T follicular helper cell (primary cell): ENCODE data around the gene GSTCD.

Experiments
- DNase-seq: peaks from one replicate; pipeline ENCODE4 v3.0.0-alpha.2; 2020; ENCODE audit warnings: low read depth

Gene GSTCD

DNA sequence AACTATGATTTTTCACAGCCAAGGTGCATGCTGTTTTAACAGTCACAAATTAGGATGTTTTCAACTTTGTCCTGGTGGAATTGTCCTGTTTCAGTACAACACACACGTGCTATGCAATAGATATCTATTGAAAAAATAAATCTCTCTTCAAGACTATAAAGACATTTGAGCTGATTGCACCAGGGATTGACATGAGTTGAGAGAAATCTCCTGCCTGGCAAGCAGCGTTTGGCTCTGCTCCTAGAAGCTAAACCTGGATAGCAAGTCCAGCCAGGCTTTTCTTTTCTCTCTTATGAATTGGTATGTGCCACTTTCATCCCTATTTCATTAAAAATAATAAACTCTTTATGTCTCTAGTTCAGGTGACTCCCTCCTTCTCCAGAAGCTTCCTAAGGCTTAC, 170.1 kb downstream of the GSTCD start:
- no peak for DNase-seq

DNA sequence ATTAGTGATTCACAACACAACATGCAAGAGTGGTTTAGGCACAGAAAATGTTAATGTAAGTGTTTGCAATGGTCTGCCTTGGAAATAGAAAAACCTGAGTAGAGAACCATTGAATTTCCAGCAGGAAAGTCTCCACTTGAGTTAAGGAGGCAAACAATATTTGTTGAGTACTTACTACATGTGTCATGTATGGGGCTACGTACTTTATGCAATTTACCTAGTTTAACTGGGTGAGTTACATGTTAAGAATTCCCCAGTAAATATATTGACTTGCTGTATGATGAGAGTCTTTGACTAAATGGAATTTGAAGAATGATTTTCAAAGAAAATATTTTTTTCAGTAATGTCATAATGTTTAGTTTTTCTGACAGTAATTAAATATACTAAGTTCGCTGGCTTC, 178.9 kb downstream of the GSTCD start:
- no peak for DNase-seq

DNA sequence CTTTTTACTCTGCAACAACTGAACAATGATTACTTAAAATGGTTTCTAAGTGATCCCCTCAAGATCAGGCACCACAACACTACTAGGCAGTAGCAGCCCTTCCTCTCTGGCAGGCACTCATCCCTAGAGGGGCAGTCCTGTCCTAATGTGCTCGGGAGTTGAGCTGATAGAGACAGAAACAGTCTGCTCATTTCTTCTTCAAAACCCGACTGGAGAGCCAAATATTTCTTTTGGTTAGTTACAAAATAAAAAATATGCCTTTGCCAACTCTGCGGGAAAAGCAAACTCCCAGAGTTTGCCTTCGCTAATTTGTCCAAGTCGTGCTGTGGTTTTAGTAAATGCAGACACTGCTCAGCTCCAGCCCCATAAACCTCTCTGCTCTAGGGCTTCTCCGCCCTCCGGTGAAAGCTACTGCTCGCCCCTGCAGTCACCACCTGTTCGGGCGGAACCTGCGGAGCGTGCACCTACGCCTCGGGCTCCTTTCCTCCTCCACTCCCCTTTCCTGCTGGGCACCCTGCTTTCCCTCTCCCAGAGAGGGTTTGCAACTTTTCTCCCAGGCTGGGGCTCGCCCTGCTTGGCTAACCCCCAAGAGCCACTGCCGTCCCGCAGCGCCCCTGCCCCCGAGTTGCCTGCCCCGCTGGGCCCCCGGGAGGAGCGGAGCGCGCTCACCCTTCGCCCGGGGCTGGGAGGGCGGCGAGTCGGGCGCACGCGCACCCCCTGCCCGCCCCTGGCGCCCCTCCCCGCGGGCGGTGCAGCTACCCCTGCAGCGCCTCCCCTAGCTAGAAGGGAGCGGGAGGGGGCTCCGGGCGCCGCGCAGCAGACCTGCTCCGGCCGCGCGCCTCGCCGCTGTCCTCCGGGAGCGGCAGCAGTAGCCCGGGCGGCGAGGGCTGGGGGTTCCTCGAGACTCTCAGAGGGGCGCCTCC, 186.3 kb downstream of the GSTCD start, which contains the start of gene NPNT:
TSS of gene NPNT (plus strand) at position 812 of the 923 bp plus-strand sequence. CDS start 182 bp downstream, outside the sequence.
- no peak for DNase-seq

DNA sequence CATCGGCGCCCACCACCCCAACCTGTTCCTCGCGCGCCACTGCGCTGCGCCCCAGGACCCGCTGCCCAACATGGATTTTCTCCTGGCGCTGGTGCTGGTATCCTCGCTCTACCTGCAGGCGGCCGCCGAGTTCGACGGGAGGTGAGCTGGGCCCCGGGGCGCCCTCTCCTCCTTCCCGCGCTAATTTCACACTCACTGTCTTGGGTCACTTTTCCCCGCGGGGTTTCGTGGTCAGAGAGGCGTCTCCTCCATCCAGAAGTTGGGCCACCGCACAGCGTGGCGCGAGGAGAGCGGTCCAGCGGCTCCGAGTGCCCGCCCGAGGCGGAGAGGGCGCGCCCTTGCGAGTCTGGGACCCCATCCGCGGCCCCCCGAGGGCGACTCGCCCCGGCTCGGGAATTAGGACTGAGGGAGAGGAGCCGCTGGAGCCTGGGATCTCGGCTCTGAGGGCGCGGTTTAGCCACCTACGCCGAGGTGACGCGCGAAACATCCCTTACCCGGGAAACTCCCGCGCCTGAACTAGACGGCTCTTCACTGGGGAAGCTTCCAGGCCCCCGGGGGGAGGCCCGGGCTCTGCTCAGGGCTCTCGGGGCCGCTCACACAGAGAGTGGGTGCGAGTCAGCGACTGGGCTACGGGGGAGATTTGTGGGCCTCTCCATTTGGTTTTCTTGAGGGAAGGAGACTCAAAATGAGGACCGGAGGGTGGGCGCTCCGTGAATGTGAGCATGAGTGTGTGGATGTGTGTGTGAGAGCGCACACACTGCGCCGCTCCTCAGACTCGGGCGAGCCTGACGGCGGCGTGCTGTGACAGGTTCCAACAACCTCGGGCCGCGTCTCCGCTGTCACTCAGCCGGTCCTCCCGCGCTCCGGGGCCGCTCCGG, 187.2 kb downstream of the GSTCD start:
- DNase-seq: no peak

DNA sequence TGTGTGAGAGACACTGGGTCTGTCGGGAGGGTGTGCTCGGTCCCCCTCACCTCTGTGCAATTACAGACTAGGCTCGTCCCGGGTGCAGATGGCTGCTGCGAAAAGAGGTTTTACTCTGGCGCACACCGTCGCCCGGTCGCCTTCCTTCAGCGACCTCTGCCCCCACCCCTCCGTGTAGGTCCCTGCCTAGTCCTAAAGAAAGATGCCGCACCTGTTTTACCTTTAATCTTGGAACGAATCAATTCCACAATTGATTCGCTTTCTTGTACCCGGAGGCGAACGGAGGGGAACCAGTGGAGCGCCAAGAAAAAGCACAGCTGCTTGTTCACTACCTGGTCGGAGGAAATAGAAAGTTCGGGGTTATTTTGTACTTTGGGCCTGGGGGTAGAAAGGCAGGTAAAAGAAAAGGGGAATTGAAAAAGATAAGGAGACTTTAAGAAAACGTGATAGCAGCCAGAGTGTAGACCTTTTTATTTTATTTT, 187.9 kb downstream of the GSTCD start:
- no peak for DNase-seq
